Psoas muscle (tissue), 8 donors: Measurements from ENCODE around the gene TATDN3. TPM values are rescaled to one million over a fixed set of nuclear protein-coding genes. Genes with fewer than 3 reads are reported as not detected.
"Not testable (repeated sequence)": the region's sequence is repeated elsewhere in the genome, so short reads cannot be mapped to it uniquely, and the experiment has no call there.

ENCODE experiments used
- ATAC-seq, 4 donors: fragments of 200-7000 bp; cut with Tn5 transposase; one replicate each; pipeline ENCODE4 v1.9.1; 2020; ENCODE audit warnings: moderate library complexity in 3 of 4, mild to moderate bottlenecking in 2 of 4
- DNase-seq, 2 donors: peaks; one replicate each; pipeline ENCODE4 v3.0.0-alpha.2; 2020
- H3K27ac ChIP-seq: fragments of 200-600 bp; one replicate; pipeline ENCODE4 v1.8.0; 2022
- H3K27me3 ChIP-seq, 3 donors: fragments of 200-600 bp in 1 of 3; one replicate each; pipeline versions ENCODE4 v1.6.1 to v1.8.0; 2013 to 2022; ENCODE audit warnings: low read length in 2 of 3, mild to moderate bottlenecking in 2 of 3, moderate library complexity in 1 of 3; ENCODE audit not compliant: insufficient read depth in 3 of 3
- H3K36me3 ChIP-seq, 2 donors: fragments of 200-600 bp in 1 of 2; one replicate each; pipeline versions ENCODE4 v1.6.1 to v1.8.0; 2013 to 2022; ENCODE audit warnings: low read depth in 1 of 2, mild to moderate bottlenecking in 1 of 2, moderate library complexity in 1 of 2; ENCODE audit not compliant: insufficient read depth in 1 of 2
- H3K4me1 ChIP-seq: fragments of 200-600 bp; one replicate; pipeline ENCODE4 v1.8.0; 2022
- H3K4me3 ChIP-seq: fragments of 200-600 bp; one replicate; pipeline ENCODE4 v1.8.0; 2022; ENCODE audit warnings: mild to moderate bottlenecking
- H3K9me3 ChIP-seq: fragments of 200-600 bp; one replicate; pipeline ENCODE4 v1.8.0; 2022
- CTCF ChIP-seq: fragments of 200-600 bp; IDR thresholded peaks from one replicate; pipeline ENCODE4 v1.8.0; 2022; ENCODE audit warnings: antibody characterized with exemption
- WGBS, 3 donors: extraction: QIAGEN DNeasy Blood & Tissue Kit; methylation state at CpG; one replicate each; pipeline versions ENCODE4 v1.1.6 to v1.1.7; 2013; 5-methylcytosine and 5-hydroxymethylcytosine counted together
- intact Hi-C, 2 donors: fragments of 100-400 bp; cut with DNase I; formaldehyde crosslinking; loops; one replicate each; pipeline versions ENCODE4 v1.11.0 to v1.14.2; 2022
- polyA plus RNA-seq, 3 donors: library from polyadenylated mRNA; stranded (reverse); fragments of 200-250 nt; gene quantifications; one replicate each; pipeline ENCODE4 v1.2.3, GENCODE V29; 2013
- total RNA-seq, 4 donors: library from RNA; stranded (reverse); fragmentation: NEBNext Ultra II Directional in 2 of 4; extraction: Animal tissue kit (Norgen Biotek cat#: 25700) in 2 of 4; gene quantifications; one replicate each; pipeline versions ENCODE4 v1.2.1 to v1.2.4, GENCODE V29; 2021 to 2023
- donor health status: healthy with polysubstance abuse.
- donor health status: DM: no; HTN: no; CAD: no; lungs with moderate emphysema.
- donor health status: Bipolar disorder and iron deficiency.
- donor health status: healthy.
- donor health status: DM: yes; HTN: yes; CAD: no.
- donor health status: DM: no; HTN: no; CAD: no.
- donor health status: DM: no; HTN: no; CAD: no.
- donor health status: DM: yes; HTN: yes; CAD: no.

TATDN3 gene
- total and polyA plus RNA-seq, 7 donors = 13.5 to 25.2 (median 21.4) TPM

GRCh38 chr1:212827171-212827776 lies 35.6 kb downstream of the TATDN3 start:
- ATAC-seq (no peak), DNase-seq (no peak)
- Histone ChIP-seq H3K27me3 (no peaks in the 10 kb centered on the region), H3K36me3 (no peaks in the 10 kb centered on the region), H3K4me3 (no peak overlapping the region), H3K4me1 (no peaks in the 10 kb centered on the region), H3K27ac (no peak overlapping the region), H3K9me3 (peaks cover 8% of the 10 kb centered on the region)
- intact Hi-C loops = no loop called here
- WGBS, 3 donors = 92 to 94% (median 92%) methylated on average over 4 of the region's 4 CpGs
- no peak for TF ChIP-seq CTCF

GRCh38 chr1:212827831-212828278 lies 36.2 kb downstream of the TATDN3 start:
- WGBS, 3 donors = 82 to 86% (median 84%) methylated on average over 5 of the region's 5 CpGs
- intact Hi-C loops = no loop called here
- no peak overlapping the region for H3K27ac ChIP-seq
- no peaks in the 10 kb centered on the region for H3K27me3 ChIP-seq
- H3K36me3 ChIP-seq = no peaks in the 10 kb centered on the region
- DNase-seq = no peak
- no peak for TF ChIP-seq CTCF
- no peak for ATAC-seq
- H3K4me1 ChIP-seq = no peaks in the 10 kb centered on the region
- peaks cover 8% of the 10 kb centered on the region for H3K9me3 ChIP-seq
- no peak overlapping the region for H3K4me3 ChIP-seq

GRCh38 chr1:212828395-212828794 lies 36.7 kb downstream of the TATDN3 start:
- intact Hi-C loops = no loop called here
- ATAC-seq = no peak

GRCh38 chr1:212833211-212834207 lies 41.8 kb downstream of the TATDN3 start:
- H3K4me3 ChIP-seq, ATAC-seq, H3K27me3 ChIP-seq, H3K4me1 ChIP-seq, intact Hi-C loops, DNase-seq, H3K9me3 ChIP-seq, H3K27ac ChIP-seq, H3K36me3 ChIP-seq: not testable (repeated sequence)
- 80 to 88% (median 87%) methylated on average over 8 of the region's 8 CpGs for WGBS, 3 donors

More at GRCh38 chr1:212828395-212828794, 36.7 kb downstream of the TATDN3 start:
- peaks cover 8% of the 10 kb centered on the region for H3K9me3 ChIP-seq
- no peaks in the 10 kb centered on the region for H3K4me1 ChIP-seq
- no peak for TF ChIP-seq CTCF
- DNase-seq = no peak
- H3K36me3 ChIP-seq = no peaks in the 10 kb centered on the region
- WGBS, 3 donors = 72 to 84% (median 75%) methylated on average over 2 of the region's 2 CpGs
- no peak overlapping the region for H3K4me3 ChIP-seq
- no peak overlapping the region for H3K27ac ChIP-seq
- no peaks in the 10 kb centered on the region for H3K27me3 ChIP-seq

- TF ChIP-seq CTCF = no peak
- Histone ChIP-seq H3K27me3 (no peaks in the 10 kb centered on the region), H3K4me1 (no peaks in the 10 kb centered on the region), H3K36me3 (no peaks in the 10 kb centered on the region), H3K4me3 (no peak overlapping the region), H3K27ac (no peak overlapping the region), H3K9me3 (no peaks in the 10 kb centered on the region)
- WGBS, 3 donors = 87 to 93% (median 92%) methylated on average over 5 of the region's 5 CpGs
- no peak for DNase-seq
- intact Hi-C loops = loop anchor here in 1 of 2 donors (2.0 kb wide), 1 partner anchor 39 kb away; no protein-coding TSS in a partner anchor
- no peak for ATAC-seq
Measured at GRCh38 chr1:212838145-212838544, 46.5 kb downstream of the TATDN3 start.

- DNase-seq, H3K4me1 ChIP-seq, H3K4me3 ChIP-seq, H3K9me3 ChIP-seq, H3K36me3 ChIP-seq, H3K27ac ChIP-seq, H3K27me3 ChIP-seq, intact Hi-C loops, ATAC-seq: not testable (repeated sequence)
- WGBS, 3 donors = 82 to 90% (median 84%) methylated on average over 3 of the region's 3 CpGs
Measured at GRCh38 chr1:212844521-212844920, 52.8 kb downstream of the TATDN3 start.
